HCT116 (cell line): ENCODE results near the gene RTN4IP1. TPM values are rescaled to one million over a fixed set of nuclear protein-coding genes. Genes with fewer than 3 reads are reported as not detected.
A peak's percentile ranks its signal among the peaks of the same experiment; 100 is the strongest.

Experiments
- ATAC-seq: fragments of 200-7000 bp; cut with Tn5 transposase; 2 replicates; pipeline ENCODE4 v1.9.1; 2020; ENCODE audit warnings: mild to moderate bottlenecking, moderate library complexity
- BruUV-seq: library from RNA; stranded (reverse); fragments of 400-500 nt; replicated peaks from 2 replicates; lab custom pipeline; 2021; lab: Mats Ljungman, UMichigan
- CTCF ChIA-PET: fragments of 300-600 bp; sonication (Branson Sonifier 250); formaldehyde crosslinking; loops from one replicate; lab custom pipeline; 2021; ENCODE audit warnings: antibody characterized with exemption; lab: Charles Lee
- POLR2A ChIA-PET: fragments of 300-600, 350-600 bp; sonication (Branson Sonifier 250); formaldehyde crosslinking; loops from one replicate; lab custom pipeline; 2021; ENCODE audit warnings: antibody characterized with exemption; lab: Charles Lee
- RAD21 ChIA-PET, 2 experiments: fragments of 300-600 bp; sonication (Branson Sonifier 250); formaldehyde crosslinking; loops; one replicate each; lab custom pipeline; 2023; ENCODE audit warnings: low total read pairs in 2 of 2; ENCODE audit not compliant: uncharacterized antibody in 2 of 2, unreplicated experiment in 2 of 2, low non-redundant PET in 1 of 2; lab: Charles Lee
- DNase-seq: peaks from one replicate; pipeline ENCODE4 v3.0.0-alpha.2; 2010; ENCODE audit warnings: low read depth, low spot score
- H2AFZ ChIP-seq: fragments of 200-600 bp; shearing (Covaris generic), sonication (generic); 2 replicates; pipeline ENCODE4 v1.6.1; 2017; ENCODE audit warnings: low read depth, mixed run types, mixed read lengths, antibody characterized with exemption, low read length; ENCODE audit not compliant: poor library complexity, severe bottlenecking
- H3K27ac ChIP-seq: 2 replicates; pipeline ENCODE4 v1.5.1; 2012; ENCODE audit warnings: low read depth, low read length
- H3K27me3 ChIP-seq: fragments of 200-600 bp; sonication (generic); 2 replicates; pipeline ENCODE4 v1.6.1; 2016; ENCODE audit warnings: mixed run types, low read length, mixed read lengths; ENCODE audit not compliant: insufficient read depth
- H3K36me3 ChIP-seq, 2 experiments: fragments of 200-500 bp in 1 of 2; fragments of 200-600 bp in 1 of 2; sonication (Bioruptor generic) in 1 of 2; sonication (generic) in 1 of 2; 2 replicates each; pipeline versions ENCODE4 v1.5.1 to v1.6.1; 2014 to 2016; ENCODE audit warnings: low read length in 2 of 2, inconsistent platforms in 1 of 2, mixed read lengths in 1 of 2, mixed run types in 1 of 2; ENCODE audit not compliant: insufficient read depth in 2 of 2, control insufficient read depth in 1 of 2
- H3K4me1 ChIP-seq, 2 experiments: fragments of 200-600 bp in 1 of 2; sonication (generic) in 1 of 2; 2 replicates each; pipeline versions ENCODE4 v1.5.1 to v1.6.1; 2012 to 2017; ENCODE audit warnings: low read length in 2 of 2, inconsistent platforms in 1 of 2, mild to moderate bottlenecking in 1 of 2, mixed read lengths in 1 of 2, mixed run types in 1 of 2, moderate library complexity in 1 of 2; ENCODE audit not compliant: insufficient read depth in 2 of 2, control insufficient read depth in 1 of 2
- H3K4me2 ChIP-seq: fragments of 200-600 bp; sonication (generic); 2 replicates; pipeline ENCODE4 v1.6.1; 2017; ENCODE audit warnings: mixed run types, low read length, mixed read lengths
- H3K4me3 ChIP-seq, 2 experiments: fragments of 200-600 bp in 1 of 2; sonication (generic) in 1 of 2; replicated peaks in 1 of 2; 2 replicates each; pipeline ENCODE4 v1.5.1; 2011 to 2016; ENCODE audit warnings: low read length in 2 of 2, control low read depth in 1 of 2, low read depth in 1 of 2, mild to moderate bottlenecking in 1 of 2, mixed read lengths in 1 of 2, mixed run types in 1 of 2
- H3K79me2 ChIP-seq: fragments of 200-600 bp; sonication (generic); 2 replicates; pipeline ENCODE4 v1.6.1; 2017; ENCODE audit warnings: mild to moderate bottlenecking, mixed run types, low read length, moderate library complexity, mixed read lengths; ENCODE audit not compliant: insufficient read depth
- H3K9ac ChIP-seq: fragments of 200-600 bp; sonication (generic); 2 replicates; pipeline ENCODE4 v1.6.1; 2016; ENCODE audit warnings: low read length, mixed read lengths
- H3K9me2 ChIP-seq: fragments of 200-600 bp; sonication (generic), shearing (Covaris generic); 2 replicates; pipeline ENCODE4 v1.6.1; 2017; ENCODE audit warnings: mixed run types, mild to moderate bottlenecking, moderate library complexity; ENCODE audit not compliant: insufficient read depth
- H3K9me3 ChIP-seq, 2 experiments: fragments of 200-500 bp in 1 of 2; fragments of 200-600 bp in 1 of 2; sonication (Bioruptor generic) in 1 of 2; sonication (generic) in 1 of 2; 2 replicates each; pipeline ENCODE4 v1.6.1; 2014 to 2017; ENCODE audit warnings: low read length in 2 of 2, mixed read lengths in 2 of 2, inconsistent platforms in 1 of 2, low read depth in 1 of 2, mild to moderate bottlenecking in 1 of 2, mixed run types in 1 of 2, moderate library complexity in 1 of 2; ENCODE audit not compliant: control insufficient read depth in 1 of 2, insufficient read depth in 1 of 2
- H4K20me1 ChIP-seq: fragments of 200-600 bp; sonication (generic), shearing (Covaris generic); 2 replicates; pipeline ENCODE4 v1.6.1; 2017; ENCODE audit warnings: mixed run types, mild to moderate bottlenecking, moderate library complexity; ENCODE audit not compliant: insufficient read depth
- ATF3 ChIP-seq: IDR thresholded peaks from 2 replicates; pipeline ENCODE4 v1.6.1; 2012
- ELF1 ChIP-seq: IDR thresholded peaks from 2 replicates; pipeline ENCODE4 v1.6.1; 2012; ENCODE audit warnings: low read depth, borderline replicate concordance
- EZH2 ChIP-seq: fragments of 200-600 bp; sonication (generic); IDR thresholded peaks from 2 replicates; pipeline ENCODE4 v1.6.1; 2017; ENCODE audit warnings: antibody characterized with exemption, mixed run types
- EZH2phosphoT487 ChIP-seq: fragments of 200-600 bp; IDR thresholded peaks from 2 replicates; pipeline ENCODE4 v1.6.1; 2018; ENCODE audit warnings: antibody characterized with exemption, borderline replicate concordance
- FOSL1 ChIP-seq: IDR thresholded peaks from 2 replicates; pipeline ENCODE4 v1.6.1; 2012; ENCODE audit warnings: low read depth
- JUND ChIP-seq: IDR thresholded peaks from 2 replicates; pipeline ENCODE4 v1.6.1; 2012
- RAD21 ChIP-seq: IDR thresholded peaks from 2 replicates; pipeline ENCODE4 v1.6.1; 2012; ENCODE audit warnings: low read depth, mild to moderate bottlenecking
- SRF ChIP-seq: IDR thresholded peaks from 2 replicates; pipeline ENCODE4 v1.6.1; 2012; ENCODE audit warnings: low read depth
- TCF7L2 ChIP-seq: IDR thresholded peaks from 2 replicates; pipeline ENCODE4 v1.7.0; 2011; ENCODE audit warnings: borderline replicate concordance, inconsistent platforms; ENCODE audit not compliant: insufficient read depth, insufficient read length; ENCODE audit errors: extremely low read depth
- ZFX ChIP-seq: fragments of 450-650 bp; IDR thresholded peaks from 2 replicates; pipeline ENCODE4 v1.6.1; 2017
- ZNF274 ChIP-seq: fragments of 200-500 bp; sonication (Bioruptor generic); IDR thresholded peaks from 2 replicates; pipeline ENCODE4 v1.6.1; 2014; ENCODE audit warnings: mild to moderate bottlenecking, low read depth, low read length, inconsistent platforms
- intact Hi-C: fragments of 100-400 bp; cut with micrococcal nuclease; formaldehyde crosslinking; loops from 2 replicates; pipeline ENCODE4 v1.10.0; 2022
- total RNA-seq: library from RNA; stranded (reverse); gene quantifications from one replicate; pipeline ENCODE4 v1.2.1, GENCODE V29; 2021; ENCODE audit not compliant: unreplicated experiment
- TF ChIP-seq, protein P1 (sequence below): IDR thresholded peaks from 2 replicates; pipeline ENCODE4 v1.6.1; 2012; ENCODE audit warnings: low read depth

Gene RTN4IP1
- total RNA-seq, 1 experiment from 2014 or later = 9.1 TPM

DNA sequence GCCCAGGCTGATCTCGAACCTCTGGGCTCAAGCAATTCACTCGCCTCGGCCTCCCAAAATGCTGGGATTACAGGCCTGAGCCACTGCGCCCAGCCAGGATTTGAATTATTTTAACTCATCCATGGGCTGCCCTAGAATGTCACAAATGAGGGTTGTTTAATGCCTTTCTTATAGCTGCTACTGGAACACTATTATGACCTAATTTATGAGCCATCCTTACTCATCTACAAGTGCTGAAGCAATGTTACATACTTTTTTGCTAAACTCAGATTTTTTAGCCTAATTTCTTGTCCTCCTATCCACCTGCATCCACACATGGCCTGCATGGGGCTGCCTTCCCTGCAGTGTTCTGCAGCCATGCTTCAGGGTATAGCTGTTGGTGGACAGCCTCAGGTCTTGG, 59.9 kb downstream of the RTN4IP1 start (continued):
- TF ChIP-seq, protein P1, sequence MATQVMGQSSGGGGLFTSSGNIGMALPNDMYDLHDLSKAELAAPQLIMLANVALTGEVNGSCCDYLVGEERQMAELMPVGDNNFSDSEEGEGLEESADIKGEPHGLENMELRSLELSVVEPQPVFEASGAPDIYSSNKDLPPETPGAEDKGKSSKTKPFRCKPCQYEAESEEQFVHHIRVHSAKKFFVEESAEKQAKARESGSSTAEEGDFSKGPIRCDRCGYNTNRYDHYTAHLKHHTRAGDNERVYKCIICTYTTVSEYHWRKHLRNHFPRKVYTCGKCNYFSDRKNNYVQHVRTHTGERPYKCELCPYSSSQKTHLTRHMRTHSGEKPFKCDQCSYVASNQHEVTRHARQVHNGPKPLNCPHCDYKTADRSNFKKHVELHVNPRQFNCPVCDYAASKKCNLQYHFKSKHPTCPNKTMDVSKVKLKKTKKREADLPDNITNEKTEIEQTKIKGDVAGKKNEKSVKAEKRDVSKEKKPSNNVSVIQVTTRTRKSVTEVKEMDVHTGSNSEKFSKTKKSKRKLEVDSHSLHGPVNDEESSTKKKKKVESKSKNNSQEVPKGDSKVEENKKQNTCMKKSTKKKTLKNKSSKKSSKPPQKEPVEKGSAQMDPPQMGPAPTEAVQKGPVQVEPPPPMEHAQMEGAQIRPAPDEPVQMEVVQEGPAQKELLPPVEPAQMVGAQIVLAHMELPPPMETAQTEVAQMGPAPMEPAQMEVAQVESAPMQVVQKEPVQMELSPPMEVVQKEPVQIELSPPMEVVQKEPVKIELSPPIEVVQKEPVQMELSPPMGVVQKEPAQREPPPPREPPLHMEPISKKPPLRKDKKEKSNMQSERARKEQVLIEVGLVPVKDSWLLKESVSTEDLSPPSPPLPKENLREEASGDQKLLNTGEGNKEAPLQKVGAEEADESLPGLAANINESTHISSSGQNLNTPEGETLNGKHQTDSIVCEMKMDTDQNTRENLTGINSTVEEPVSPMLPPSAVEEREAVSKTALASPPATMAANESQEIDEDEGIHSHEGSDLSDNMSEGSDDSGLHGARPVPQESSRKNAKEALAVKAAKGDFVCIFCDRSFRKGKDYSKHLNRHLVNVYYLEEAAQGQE = no peak
- TF ChIP-seq ATF3 (no peak), RAD21 (no peak), EZH2 (no peak), ZFX (no peak), ZNF274 (no peak), ELF1 (no peak), EZH2phosphoT487 (no peak), SRF (no peak), FOSL1 (no peak), JUND (no peak)

- H3K9me2 ChIP-seq = no peaks in the 10 kb centered on the region
- H3K4me2 ChIP-seq = peak overlapping the region; percentile 20; the same call in 1 of the 2 replicates
- no peak overlapping the region for H3K27ac ChIP-seq
- H4K20me1 ChIP-seq = no peaks in the 10 kb centered on the region
- ChIA-PET POLR2A (no interaction called here), CTCF (interaction anchor here (0.8 kb wide), 1 partner anchor 411 kb away, joined by 3 read pairs; no protein-coding TSS in a partner anchor), RAD21 (no interaction called here)
- H3K36me3 ChIP-seq = 0 out of 4 replicates have a peak, but pooled peaks cover 0 to 12% of the 10 kb centered on the region in 2 experiments
- no peak for ATAC-seq
- no TSS peak for BruUV-seq
- DNase-seq = no peak
- TF ChIP-seq FOSL1 (0 out of 2 replicates have a peak, but pooled peaks have one; percentile 20), TCF7L2 (no peak), ZFX (no peak), JUND (peak; percentile 10; the same call in 1 of the 2 replicates)
- no peaks in the 10 kb centered on the region for H3K79me2 ChIP-seq
- peaks cover 0 to 10% of the 10 kb centered on the region in 2 experiments; a peak in 2 of 4 replicates for H3K4me1 ChIP-seq
- intact Hi-C loops = loop anchor here (5.0 kb wide), 1 partner anchor 1086 kb away; no protein-coding TSS in a partner anchor
- H2AFZ ChIP-seq = no peak overlapping the region
- no peak overlapping the region for H3K4me3 ChIP-seq
- H3K9me3 ChIP-seq = no peaks in the 10 kb centered on the region
- no peaks in the 10 kb centered on the region for H3K27me3 ChIP-seq
- H3K9ac ChIP-seq = no peak overlapping the region
Measured at GRCh38 chr6:106568530-106568929, 60.8 kb downstream of the RTN4IP1 start.
